Stimulated activated CD8-positive, alpha-beta memory T cell treated with anti-CD3 and anti-CD28 coated beads, Interleukin-7, amount 100 ng/mL, for 4 hours (primary cell): ENCODE results near the gene SLMAP.

Experiments
- DNase-seq, 2 donors: peaks; one replicate each; pipeline ENCODE4 v3.0.0-alpha.2; 2020; ENCODE audit warnings: low read depth in 2 of 2

SLMAP gene

GRCh38 chr3:57890874-57891273, 134.8 kb downstream of the SLMAP start:
- no peak for DNase-seq

DNA sequence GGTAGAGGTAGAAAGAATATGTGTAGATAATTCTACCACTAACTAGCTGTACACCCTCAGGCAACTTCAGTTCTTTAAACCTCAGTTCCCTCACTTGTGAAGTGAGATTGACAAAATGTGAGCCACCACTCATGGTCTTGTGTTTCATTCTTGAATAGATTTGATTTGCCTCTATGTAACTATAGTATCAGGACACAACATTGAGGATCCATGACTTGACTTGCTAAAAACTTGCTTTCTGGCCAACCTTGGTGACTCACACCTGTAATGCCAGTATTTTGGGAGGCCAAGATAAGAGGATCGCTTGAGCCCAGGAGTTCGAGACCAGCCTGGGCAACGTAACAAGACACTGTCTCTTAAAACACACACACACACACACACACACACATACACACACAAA, 136.3 kb downstream of the SLMAP start:
- DNase-seq, result no peak

GRCh38 chr3:57893156-57893555, 137.0 kb downstream of the SLMAP start:
- DNase-seq, result no peak

DNA sequence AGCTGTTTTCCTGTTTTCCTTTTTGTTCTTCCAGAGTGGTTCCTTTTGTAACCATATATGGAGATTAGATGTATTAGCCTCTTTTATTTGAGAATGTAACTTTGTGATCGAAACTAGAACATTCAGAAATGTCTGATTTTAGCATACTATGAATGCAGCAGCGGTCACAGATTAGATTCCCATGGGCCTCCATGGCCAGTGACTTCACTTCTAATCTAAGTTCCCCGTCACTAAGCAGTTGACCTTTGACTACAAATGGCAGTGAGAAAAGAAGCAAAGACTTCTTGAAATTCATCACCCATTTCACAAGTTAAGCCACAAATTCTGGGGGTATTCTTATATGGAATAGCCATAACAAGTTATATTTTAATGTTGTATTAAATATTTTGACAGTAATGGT, 137.6 kb downstream of the SLMAP start:
- no peak for DNase-seq

- DNase-seq, result no peak
Measured at GRCh38 chr3:57896031-57896430, 139.9 kb downstream of the SLMAP start.

DNA sequence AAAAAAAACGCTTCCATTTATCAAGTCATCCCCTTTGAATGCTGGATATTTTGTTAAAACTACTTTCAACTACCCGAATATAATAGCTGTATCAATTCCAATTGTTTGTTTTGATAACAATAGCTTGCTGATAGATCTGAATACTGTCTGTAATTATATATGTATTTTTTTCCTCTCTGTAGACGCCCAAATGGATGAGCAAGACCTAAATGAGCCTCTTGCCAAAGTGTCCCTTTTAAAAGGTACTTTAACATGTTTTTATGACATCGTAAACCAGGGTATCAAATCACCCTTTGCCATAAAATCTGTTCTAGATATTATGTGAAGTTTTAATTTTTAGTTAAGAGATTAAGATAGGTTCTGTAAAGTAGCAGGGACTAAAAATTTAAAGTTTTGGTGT, 140.6 kb downstream of the SLMAP start:
- DNase-seq, result no peak

- no peak for DNase-seq
Measured at GRCh38 chr3:57900786-57901185, 144.7 kb downstream of the SLMAP start.

DNA sequence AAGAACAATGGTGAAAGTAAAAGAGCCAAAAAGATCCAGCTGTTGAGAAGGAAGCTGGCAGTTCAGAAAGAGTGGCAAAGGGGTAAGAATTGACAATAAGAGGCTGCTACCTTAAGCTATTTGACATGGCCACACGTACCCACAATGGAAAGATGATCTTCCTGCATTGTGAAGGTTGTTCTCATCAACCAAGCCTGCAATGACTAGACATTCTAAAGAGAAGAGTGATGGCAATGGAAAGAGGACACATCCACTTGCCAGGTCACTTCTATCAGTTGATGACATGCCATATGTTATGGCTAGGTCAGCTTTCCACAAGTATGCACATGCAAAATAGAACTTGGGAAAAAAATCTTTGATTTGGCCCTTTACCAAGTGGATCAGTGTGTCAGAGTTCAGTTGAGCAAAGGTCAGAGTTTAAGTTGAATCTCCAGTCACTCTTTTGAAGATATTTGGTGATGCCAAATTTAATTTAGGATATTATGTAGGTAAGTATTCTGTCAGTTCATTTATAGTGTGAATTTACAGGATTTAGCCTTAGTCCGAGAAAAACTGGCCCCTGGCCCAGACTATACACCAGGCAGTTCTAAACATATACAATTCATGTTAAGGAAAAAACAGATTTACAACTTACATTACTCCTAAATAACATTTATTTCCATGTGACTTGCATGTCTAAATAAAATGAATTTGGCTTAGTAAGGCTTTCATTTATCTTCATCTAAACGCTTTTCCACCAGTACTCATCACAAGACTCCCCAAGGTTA, 147.2 kb downstream of the SLMAP start:
- no peak for DNase-seq

GRCh38 chr3:57910990-57911389, 154.9 kb downstream of the SLMAP start:
- no peak for DNase-seq

DNA sequence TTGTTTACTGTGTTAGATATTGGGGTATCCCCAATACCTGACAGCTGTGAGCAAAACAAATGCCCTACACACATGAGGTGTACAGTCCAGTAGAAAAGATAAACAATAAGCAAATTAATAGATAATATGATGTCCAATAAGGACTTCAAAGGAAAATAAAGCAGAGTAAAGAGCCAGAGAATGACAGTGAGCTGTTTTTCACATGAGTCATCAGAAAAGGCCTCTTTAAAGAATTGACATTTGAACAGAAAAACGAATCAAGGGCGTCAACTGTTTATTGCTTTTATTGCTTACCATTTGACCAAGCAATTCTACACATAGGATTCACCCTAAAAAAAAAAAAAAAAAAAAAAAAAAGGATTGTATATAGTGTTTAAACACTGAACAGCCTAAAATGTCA, 155.5 kb downstream of the SLMAP start:
- no peak for DNase-seq

DNA sequence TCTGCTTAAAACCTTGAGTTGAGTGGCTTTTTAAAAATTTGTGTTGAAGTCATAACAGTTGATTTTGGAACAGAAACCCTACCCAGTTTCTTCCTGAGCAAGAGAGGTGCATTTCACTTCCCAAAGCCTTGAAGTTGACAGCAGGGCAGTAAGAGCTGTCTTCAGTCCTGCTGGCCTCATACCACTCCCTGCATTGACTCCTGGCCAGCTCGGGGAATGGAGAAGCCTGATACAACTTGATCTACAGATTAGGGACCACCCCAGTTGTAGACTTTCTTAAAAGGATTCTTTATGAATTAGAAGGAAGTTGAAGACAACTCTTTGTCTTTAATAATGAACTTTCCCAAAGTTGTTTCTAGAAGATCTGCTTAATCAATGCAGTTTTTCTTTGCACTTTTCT, 161.5 kb downstream of the SLMAP start:
- DNase-seq, result no peak

- DNase-seq, result no peak
Measured at GRCh38 chr3:57918123-57918837, 162.2 kb downstream of the SLMAP start.

GRCh38 chr3:57919987-57920386, 163.9 kb downstream of the SLMAP start:
- no peak for DNase-seq

GRCh38 chr3:57923101-57923500, 167.0 kb downstream of the SLMAP start:
- DNase-seq, result no peak

DNA sequence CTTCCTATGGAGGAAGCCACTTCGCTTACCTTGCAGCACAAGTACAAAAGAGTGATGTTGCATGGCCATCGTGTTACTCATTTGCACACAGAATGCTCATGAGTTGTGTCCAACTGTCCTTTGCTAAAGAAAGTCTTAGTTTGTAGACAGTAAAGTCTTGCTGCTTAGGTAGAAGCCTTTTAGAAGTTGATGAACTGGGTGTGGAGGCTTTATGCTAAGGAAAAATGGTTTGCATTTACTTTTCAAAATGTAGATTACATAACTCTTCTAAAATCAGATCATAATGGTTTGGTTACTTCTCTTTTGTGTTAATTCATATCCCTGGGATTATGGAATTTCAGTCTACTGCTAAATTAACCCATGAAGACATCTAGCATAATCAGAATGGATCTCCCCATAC, 167.6 kb downstream of the SLMAP start:
- DNase-seq, result no peak

DNA sequence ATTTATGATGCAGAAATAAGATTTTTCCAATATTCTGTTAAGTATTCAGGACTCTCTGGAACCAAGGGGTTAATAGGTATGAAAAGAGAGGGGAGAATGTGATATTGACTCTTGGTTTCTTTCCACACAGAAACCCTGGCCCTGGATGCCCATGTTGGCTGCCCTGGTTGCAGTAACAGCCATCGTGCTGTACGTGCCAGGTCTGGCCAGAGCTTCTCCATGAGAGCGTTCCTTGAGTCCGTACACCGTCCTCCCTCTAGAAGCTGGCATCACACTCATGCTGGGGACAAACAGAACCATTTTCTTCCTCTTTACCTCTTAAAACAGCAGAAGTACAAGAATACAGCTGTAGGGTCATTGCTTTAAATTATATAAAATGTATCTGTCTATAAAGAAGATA, 171.1 kb downstream of the SLMAP start:
- no peak for DNase-seq

- no peak for DNase-seq
Measured at GRCh38 chr3:57927916-57928315, 171.8 kb downstream of the SLMAP start.

- no peak for DNase-seq
Measured at GRCh38 chr3:57928511-57928910, 172.4 kb downstream of the SLMAP start.

- DNase-seq, result no peak
Measured at GRCh38 chr3:57929988-57930387, 173.9 kb downstream of the SLMAP start.

DNA sequence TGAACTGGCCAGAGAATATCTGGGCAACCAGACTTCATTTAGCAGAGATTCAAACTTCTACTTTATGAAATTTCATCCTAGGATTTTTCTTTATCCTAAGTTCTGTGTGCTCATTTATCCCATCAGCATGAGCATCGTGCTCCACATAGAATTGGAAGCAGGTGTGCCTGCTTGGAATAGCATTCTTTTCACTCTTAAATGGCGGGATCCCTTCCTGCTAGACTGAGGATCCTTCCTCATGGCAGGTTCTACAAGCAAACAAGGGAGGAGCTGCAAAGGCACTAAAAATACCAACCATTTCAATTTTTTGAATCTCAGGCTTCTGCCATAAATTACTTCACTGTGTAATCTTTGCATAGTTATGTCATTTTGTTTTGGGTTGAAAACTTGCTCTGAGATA, 177.5 kb downstream of the SLMAP start:
- no peak for DNase-seq

- DNase-seq, result no peak
Measured at GRCh38 chr3:57934373-57934772, 178.3 kb downstream of the SLMAP start.

- DNase-seq, result no peak
Measured at GRCh38 chr3:57935539-57935938, 179.4 kb downstream of the SLMAP start.

GRCh38 chr3:57937092-57937491, 181.0 kb downstream of the SLMAP start:
- DNase-seq, result no peak

- no peak for DNase-seq
Measured at GRCh38 chr3:57939775-57940174, 183.7 kb downstream of the SLMAP start.
